HG03442 (cell line): ENCODE measurements around the gene RHOT2.
A peak's percentile ranks its signal among the peaks of the same experiment; 100 is the strongest.

Experiments
- ATAC-seq: cut with Tn5 transposase; IDR thresholded peaks from one replicate; pipeline ENCODE4 v1.9.1; 2021; ENCODE audit warnings: mild to moderate bottlenecking, moderate library complexity; ENCODE audit not compliant: unreplicated experiment

The RHOT2 gene

DNA sequence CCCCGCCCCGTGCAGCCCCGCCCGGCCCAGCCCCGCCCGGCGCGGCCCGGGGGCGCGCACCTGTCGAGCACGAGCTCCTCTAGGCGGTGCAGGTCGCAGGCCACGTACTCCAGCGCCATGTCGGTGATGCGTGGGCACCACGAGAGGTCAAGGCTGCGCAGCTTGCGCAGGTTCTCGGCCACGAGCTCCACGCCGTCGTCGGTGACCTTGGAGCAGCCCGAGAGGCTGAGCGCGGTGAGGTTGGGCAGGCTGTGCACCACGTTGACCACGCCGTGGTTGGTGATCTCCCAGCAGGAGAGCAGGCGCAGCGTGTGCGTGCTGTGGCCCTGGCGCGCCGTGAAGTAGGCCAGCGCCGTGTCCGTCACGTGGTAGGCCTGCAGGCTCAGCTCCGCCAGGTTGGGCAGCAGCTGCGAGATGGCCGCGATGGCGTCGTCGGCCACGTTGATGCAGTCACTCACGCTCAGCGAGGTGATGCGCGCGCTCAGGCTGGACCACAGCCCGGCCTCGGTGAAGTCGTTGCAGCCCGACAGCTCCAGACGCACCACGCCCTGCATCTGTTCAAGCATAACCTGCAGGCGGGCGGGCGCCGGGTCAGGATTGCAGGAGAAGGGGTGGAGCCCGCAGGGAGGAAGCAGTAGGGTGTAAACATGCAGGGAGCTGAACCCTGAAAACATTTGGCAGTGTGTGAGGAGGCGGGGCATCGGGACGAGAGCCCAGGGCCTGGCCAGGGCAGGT, 27.6 kb downstream of the RHOT2 start:
- ATAC-seq: peak; percentile 44

DNA sequence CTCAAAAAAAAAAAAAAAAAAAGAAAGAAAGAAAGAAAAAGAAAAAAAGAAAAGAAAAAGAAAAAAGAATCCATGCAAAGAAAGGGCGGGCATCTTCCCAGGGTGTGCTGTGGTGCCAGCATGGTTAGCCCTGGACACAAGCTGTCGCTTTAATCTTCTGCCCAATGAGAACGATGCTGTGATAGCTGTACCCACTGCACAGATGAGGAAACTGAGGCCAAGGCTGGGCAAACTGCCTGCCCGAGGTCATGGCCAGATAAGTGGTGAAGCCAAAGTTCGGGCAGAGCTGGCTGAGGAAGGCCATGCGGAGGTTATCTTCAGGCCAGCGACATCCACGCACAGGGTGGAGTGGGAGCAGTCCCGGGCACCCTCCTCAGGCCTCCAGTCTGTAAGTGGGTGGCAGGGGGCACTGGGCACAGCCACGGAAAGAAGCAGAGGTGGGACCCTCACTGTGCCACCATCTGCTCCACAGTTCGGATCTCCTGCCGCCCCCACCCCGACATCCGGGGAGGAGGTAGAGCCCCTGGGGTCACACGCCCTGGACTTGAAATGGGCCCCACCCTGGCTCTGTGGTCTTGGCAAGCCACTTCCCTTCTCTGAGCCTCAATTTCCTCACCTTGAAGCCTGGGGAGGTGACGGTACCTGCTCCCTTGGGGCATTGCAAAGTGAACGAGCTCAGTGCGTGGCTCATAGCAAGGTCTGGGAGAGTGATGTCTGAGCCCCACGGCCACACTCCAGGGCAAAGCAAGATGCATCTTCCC, 31.2 kb downstream of the RHOT2 start:
- ATAC-seq: no peak

DNA sequence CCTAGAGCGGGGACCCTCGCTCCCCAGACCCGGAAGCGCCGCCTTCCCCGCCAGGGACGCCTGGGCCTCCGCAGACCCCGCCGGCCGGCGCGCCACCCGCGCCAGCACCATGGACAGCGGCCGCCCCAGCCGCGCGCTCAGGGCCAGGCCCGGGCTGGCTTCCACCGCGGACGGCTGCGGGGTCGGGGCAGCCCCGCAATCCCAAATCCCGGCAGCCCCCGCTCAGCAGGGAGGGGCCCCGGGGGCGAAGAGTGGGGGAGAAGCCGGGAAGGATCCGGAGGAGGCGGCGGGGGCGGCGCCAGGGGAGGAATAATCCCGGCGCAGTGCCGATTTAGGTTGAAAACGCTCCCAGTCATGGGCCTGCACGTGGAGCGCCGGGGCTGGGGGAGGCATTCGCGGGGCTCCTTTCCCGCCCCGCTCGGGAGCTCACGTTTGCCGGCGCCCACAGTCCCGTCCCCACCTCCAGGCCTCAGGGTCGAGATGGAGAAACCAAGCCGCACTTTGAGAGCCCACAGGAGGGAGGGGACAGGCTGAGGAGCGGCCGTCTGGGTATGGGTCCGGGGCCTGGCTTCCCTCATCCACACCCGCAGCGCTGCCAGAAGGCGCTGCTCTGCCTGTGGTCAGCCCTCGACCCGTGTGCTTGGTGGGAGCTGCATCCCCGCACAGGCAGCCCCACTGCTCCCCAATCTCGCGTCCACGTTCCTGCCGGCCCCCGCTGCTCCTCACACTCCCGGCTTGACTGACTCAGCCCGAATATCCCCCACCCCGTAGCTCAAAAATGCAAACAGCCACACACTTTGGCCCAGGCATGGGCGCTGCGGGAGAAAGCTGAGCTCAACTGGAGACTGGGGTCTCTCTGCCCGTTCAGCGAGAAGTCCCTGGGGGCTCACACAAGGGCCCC, 33.0 kb downstream of the RHOT2 start:
- ATAC-seq: no peak

DNA sequence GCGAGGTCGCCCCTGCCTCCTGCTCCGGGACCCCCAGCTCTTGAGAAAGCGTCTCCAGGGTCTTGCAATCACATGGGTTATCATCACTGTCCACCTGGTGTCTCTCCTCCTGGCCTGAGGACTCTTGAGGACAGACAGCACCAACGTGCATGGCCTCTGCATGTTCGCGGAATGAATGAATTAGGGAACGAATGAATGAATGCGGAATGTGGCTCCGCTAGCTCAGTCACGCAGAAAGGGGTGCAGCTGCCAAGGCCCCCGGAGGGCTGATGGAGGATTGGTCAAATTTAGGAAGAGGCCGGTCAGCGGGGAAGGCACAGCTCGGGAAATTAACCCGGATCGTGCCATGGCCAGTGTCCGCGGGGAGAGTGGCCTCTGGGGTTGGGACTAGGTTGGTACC, 34.4 kb downstream of the RHOT2 start:
- no peak for ATAC-seq

DNA sequence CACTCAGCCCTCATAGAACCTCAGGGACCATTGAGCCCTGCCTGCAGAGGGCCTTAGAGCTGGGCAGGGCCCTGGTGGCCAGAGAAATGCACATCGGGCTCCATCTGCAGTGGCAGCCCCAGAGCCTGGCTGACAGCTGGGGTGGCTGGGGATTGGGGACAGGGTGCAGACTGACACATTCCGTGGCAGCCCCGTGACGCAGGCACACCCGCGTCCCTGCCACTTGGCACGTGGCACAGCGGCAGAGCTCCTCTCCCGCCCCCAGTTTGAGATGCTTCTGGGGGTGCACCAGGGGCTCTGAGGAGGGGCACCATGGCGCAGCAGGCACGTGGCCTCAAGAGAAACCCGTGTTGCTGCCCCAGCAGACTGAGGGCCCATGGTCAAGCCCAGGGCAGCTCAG, 35.5 kb downstream of the RHOT2 start:
- no peak for ATAC-seq

DNA sequence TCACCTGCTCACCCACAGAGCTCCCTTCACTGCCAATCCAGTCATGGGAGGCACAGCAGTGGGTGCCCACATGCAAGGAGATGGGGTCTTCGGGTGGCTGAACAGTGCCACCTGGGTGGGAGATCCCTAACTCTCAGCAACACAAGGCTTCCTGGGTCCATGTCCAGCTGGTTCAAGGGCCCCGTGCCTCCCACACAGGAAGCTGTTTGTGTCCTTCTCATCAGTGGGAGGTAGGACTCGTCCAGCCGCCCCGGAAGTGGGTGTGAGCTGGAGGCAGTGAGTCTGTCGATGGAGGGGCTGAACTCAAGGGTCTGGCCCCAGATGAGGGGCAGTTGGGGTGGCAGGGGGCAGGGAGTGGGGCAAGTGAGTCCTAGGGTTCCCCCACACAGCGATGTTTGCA, 36.1 kb downstream of the RHOT2 start:
- ATAC-seq: no peak

DNA sequence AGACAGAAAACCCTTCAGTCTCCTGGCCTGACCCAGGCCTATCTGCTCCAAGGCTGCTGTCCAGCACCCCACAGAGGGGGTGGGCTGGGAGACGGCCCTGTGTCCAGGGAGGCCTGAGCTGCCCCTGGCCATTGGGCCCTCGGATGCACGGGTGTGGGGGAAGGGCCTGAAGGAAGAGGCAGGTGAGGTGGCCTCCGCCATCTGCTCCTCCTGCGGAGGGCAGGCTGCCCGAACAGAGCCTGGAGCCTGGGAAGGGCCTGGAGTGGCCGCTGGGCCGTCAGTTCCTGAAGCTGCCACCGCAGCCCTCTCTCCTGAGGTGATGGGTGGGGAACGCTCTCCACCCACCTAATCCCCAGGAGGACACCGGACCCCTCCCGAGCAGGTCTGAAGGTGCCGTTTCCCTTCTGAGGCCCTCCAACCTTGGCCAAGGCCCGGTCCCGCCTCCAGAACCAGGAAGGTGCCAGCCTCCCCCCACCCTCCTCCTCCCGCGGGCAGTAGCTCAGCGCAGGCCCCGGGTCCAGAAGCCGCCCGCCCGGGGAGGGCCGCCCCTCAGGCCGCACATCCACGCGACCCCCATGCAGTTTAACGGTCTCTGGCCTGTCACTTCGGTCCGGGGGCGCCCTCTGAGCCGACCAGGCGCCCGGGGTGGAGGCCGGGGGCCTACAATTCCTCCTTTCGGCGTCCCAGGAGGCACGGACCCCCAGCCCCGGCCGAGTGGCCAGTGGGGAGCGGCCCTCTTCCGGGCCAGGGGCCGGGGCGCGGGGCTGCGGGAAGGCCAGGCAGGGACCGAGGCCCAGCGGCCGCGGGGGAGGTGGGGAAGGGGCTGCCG, 36.8 kb downstream of the RHOT2 start:
- no peak for ATAC-seq

DNA sequence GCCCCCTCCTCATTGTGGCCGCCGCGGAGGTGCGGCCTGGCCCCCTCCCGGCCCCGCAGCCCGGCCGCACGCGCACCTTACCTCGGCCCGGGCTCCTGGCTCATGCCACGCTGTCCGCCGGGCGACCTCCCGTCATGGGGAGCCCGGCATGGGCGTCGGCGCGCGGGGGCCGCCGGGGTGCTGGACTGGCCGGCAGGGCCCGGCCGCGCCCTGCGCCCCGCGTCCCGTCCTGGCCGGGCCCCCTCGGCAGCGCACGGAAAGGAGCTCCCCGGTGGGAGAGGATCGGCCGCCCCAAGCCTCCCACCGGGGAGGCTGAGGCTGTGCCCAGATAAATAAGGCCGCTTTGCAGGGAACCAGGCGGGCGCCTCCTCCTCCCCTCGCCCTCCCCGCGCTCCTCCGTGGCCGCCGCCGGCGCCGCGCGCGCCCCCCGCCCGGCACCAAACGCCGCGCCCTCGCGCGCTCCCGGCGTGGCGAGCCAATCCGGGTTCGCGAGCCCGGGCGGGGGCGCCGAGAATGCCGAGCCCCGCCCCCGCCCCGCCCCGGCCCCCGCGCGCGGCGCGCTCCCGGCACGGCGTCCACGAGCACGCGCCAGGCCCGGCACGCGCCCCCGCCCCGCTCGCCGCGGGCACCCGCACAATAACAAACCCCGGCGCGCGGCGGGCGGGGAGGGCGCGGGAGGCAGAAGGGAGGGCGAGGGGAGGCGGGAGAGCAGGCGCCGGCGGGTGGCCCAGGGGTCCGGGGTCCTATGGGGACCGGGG, 37.7 kb downstream of the RHOT2 start, which contains the start of gene FBXL16:
FBXL16 (minus strand) TSS at position 371 of the 758 bp plus-strand sequence. CDS start 8,396 bp downstream, outside the sequence.
- no peak for ATAC-seq

DNA sequence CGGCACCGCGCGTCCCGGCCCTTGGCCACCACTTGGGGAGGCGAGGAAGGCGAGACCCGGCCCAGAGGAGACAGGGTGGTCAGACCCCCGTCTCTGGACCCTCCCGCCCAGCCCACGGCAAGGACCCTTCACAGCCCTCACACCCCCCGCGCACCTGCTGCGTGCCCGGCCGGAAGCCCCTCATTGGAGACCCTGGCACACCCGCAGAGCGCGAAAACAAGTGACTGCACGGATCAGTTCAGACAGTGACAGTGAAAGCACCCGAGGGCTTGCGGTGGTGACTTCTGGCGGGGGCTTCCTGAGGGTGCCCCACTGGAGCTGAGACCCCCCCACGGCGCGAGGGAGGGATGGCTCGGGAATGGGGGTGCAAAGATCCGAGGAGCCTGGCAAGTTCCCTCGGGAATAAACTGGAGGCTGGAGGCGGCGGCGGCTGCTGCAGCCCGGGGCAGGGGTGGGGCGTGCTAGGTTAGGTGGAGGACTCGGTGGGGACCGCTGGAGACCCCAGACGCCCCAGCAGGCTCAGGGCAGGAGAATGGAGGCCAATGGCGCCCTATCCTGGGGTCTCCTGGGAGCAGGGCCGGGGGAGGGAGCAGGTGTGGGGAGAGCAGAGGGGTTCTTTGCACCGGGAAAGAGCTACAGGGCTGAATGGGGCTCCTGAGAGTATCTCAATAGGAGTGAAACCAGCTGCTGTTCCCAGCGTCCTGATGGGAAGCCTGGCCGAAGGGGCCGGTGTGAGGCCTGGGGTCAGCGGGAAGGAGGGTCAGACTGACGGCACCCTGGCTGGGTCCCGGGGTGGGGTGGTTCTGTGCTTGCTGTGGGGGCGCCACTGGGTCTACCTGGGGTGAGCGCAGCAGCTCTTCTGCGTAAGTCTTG, 38.5 kb downstream of the RHOT2 start:
- ATAC-seq: no peak

DNA sequence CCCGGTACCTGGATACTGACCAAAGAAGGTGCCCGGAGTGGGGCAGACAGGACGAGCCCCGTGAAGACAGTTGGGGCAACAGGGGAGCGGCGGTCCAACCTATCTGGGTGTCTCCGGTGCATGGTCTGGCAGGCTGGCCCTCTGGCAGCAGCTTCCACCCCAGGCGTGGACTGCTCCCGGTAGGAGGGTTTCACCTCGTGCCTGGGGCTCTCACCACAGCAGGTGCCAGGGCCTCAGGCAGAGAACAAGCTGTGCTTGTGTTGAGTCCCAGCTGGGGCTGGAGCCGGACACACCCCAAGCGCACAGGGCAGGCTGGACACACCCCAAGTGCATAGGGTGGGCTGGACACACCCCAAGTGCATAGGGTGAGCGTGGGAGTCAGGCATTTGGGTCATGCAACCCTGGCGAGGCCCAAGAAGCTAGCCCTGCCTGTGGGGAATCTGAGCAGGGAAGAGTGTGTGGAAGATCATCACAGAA, 39.2 kb downstream of the RHOT2 start:
- ATAC-seq: no peak

DNA sequence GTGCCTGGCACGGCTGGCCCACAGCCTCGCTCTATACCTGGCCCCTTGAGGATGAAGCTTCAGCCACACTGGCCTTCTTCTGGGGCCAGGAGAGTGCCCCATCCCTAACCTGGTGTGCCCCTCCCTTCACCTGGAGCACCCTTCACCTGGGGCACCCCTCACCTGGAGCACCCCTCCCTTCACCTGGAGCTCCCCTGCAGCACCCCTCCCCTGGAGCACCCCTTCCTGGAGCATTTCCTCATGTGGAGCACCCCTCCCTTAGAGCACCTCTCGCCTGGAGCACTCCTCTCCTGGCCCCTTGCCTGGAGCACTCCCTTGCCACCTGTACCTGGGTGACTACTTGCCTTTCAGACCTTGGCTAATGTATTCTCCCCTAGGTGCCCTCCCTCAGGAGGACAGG, 40.1 kb downstream of the RHOT2 start:
- ATAC-seq: no peak

DNA sequence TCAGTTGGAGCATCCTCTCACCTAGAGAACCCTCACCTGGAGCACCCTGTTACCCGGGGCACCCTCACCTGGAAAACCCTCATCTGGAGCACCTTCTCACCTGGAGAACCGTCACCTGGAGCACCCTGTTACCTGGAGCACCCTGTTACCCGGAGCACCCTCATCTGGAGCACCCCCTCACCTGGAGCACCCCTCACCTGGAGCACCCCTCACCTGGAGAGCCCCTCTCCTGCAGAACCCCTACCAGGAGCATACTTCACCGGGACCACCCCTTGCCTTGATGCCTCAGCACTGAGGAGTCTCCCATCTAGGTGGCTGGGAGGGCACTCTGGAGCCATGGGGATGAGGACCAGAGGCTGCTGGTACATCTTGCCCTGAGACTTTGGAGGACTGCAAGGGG, 41.0 kb downstream of the RHOT2 start:
- no peak for ATAC-seq

DNA sequence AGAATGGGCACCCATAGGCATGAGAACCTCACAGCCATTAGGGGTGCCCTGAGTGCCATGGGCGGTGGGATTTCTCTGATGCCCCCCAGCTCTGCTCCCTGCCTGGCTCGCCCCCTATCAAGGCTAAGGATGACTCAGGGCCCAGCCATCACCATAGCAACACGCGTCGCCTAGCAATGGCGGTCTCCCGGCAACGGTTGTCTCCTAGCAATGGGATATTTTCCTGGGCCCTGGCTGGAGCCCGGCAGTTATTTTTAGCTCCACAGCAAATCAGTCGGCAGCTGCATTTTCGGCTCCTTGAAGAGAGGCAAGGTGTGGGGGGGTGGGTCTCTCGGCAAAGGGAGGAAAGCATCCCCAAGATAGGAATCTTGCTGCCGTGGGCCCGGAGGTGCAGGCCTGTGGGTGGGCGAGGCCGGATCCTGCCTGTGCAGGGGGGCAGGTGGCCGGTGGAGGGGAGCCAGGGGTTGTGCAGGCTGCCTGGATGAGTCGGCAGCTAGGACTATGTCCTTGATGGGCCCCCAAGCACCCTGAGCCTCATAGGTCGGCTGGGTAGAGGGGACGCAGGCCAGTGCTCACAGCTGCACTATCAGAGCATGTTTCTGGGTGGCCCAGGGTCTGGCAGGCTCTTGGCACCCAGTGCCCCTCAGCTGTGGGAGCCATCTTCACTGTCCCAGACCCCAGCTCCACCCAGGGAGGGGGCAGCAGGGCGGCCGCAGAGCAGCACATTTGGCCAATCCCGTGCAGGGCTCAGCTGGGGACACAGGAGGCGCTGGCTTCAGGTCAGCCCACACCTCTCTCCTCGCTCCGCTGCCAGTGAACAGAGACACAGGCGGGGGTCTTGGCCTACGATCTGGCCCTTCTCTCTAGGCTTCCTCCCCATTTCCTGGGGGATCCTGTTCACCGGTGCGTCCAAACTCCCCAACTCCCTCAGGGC, 41.9 kb downstream of the RHOT2 start:
- no peak for ATAC-seq

DNA sequence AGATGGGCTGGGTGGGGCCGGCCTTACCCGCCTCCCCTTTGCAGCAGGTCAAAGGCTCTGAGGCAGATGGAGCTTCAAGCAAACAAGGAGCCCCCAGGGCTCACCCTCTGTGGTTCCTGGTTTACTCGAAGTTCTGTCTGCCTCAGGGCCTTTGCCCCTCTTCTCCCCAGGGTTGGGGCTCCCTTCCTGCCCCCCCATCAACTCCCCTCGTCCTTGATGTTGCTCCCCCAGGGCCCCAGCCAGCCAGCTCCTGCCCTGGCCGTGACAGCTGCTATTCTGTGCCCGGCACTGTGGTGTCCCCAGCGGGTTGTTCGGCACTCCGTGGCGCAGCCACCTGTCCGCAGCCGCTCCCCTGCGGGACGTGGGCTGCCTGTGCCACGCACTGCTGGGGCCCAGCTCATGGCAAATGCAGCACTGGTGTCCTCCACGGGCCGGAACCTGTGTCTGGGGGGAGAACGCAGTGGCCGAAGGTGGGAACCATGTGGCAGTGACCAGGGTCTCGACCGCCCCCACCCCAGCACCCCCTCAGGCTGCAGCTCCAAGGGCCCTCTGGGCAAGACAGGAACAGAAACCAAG, 42.7 kb downstream of the RHOT2 start:
- no peak for ATAC-seq

DNA sequence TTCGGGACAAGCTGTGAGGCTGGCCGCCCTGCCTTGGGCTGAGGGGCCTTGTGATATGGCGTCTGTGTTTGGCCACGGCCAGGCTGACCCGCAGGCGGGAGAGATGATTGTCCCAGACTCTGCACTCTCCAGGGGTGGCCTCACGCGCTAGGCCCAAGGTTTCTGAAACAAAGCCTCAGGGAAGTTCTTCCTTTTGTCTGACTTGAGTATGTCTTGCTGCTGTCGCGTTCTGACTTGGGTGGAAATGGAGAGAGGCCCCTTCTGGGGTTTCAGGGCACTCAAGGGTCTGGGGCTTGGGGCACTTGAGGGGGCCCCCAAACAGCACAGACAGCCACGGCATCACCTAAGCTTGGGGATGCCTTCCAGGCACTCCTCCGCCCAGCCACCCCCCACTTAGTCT, 43.2 kb downstream of the RHOT2 start:
- no peak for ATAC-seq

DNA sequence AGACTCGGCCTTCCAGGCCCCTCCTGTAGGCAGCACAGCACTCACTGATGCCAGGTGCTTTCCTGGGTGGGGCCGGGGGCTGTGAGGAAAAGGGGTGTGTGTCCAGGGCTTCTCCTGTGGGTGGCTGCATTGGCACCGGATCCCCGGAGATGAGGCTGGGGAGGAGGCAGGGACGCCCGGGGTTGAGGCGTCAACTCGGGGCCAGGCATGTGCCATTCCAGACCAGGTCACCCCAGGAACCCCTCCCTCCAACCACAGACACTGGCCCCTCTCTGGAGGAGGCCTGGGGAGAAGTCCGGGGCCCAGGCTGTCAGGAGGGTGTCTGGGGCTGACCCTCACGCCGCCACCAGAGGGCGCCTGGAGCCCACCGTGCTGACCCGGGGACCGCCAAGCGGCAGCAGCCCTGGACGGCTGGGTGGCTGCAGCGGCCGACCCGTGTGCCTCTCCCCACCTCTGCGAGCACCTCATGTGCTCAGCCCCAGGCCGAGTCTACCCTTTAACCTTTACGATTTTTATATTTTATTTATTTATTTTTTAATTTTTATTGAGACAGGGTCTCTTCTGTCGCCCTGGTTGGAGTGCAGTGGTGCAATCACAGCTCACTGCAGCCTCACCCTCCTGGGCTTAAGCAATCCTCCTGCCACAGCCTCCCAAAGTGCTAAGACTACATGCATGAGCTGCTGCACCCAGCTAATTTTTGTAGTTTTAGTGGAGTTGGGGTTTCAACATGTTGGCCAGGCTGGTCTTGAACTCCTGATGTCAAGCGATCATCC, 43.8 kb downstream of the RHOT2 start:
- ATAC-seq: no peak
